SK-N-MC (cell line): ENCODE data around the gene PFKFB3.

Source experiments
- EZH2 ChIP-seq: fragments of 200-600 bp; sonication (generic); IDR thresholded peaks from one replicate; pipeline ENCODE4 v1.6.1; 2017; ENCODE audit warnings: antibody characterized with exemption
- FOXP2 ChIP-seq: optimal IDR thresholded peaks from 2 replicates; pipeline ENCODE3; 2011; ENCODE audit warnings: mild to moderate bottlenecking, moderate library complexity; ENCODE audit not compliant: insufficient read depth; ENCODE audit errors: extremely low read length, control extremely low read depth
- POLR2AphosphoS5 ChIP-seq: IDR thresholded peaks from 2 replicates; pipeline ENCODE4 v1.6.1; 2012; ENCODE audit warnings: mild to moderate bottlenecking, low read depth, low read length, borderline replicate concordance

DNA sequence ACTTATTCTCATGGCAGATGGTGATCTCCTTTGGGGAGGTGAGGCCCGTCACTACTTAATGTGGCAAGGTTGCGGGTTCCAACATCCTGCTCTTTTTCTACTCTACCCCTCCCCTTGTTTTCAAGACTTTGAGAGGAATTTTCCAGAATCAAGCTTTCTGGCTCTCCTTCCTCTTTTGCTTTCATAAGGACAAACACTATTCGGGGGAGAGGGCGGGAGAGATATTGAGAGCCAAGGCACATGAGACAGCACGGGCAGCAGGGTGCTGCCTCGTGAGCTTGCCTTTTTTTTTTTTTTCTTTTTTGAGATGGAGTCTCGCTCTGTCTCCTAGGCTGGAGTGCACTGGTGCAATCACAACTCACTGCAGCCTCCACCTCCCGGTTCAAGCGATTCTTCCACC, 6.9 kb upstream of the PFKFB3 start:
- no peak for TF ChIP-seq EZH2
- TF ChIP-seq POLR2AphosphoS5, result no peak
- TF ChIP-seq FOXP2, result no peak
